Effector memory CD8-positive, alpha-beta T cell (primary cell): ENCODE results near the gene FAM174C.

Experiments used
- ATAC-seq: fragments of 150-1000 bp; cut with Tn5 transposase; replicated peaks from 2 replicates; pipeline ENCODE4 v1.10.0; 2021; ENCODE audit warnings: mild to moderate bottlenecking, moderate library complexity
- DNase-seq, 3 experiments: peaks; one replicate each; pipeline ENCODE4 v3.0.0; 2021
- H3K27ac Mint-ChIP-seq, 2 donors: one replicate each; pipeline ENCODE4 v1.8.0; 2022; ENCODE audit warnings: mild to moderate bottlenecking in 2 of 2, mixed read lengths in 2 of 2, moderate library complexity in 2 of 2
- H3K27me3 Mint-ChIP-seq, 2 donors: one replicate each; pipeline ENCODE4 v1.8.0; 2022; ENCODE audit warnings: mixed read lengths in 2 of 2
- H3K36me3 Mint-ChIP-seq: one replicate; pipeline ENCODE4 v1.8.0; 2022; ENCODE audit warnings: mild to moderate bottlenecking, moderate library complexity, mixed read lengths; ENCODE audit not compliant: insufficient read depth
- H3K4me1 Mint-ChIP-seq, 2 donors: one replicate each; pipeline ENCODE4 v1.8.0; 2022; ENCODE audit warnings: low read depth in 2 of 2, mixed read lengths in 2 of 2
- H3K4me3 Mint-ChIP-seq, 2 donors: one replicate each; pipeline ENCODE4 v1.8.0; 2022; ENCODE audit warnings: mild to moderate bottlenecking in 2 of 2, mixed read lengths in 2 of 2, moderate library complexity in 2 of 2
- H3K9me3 Mint-ChIP-seq, 2 donors: one replicate each; pipeline ENCODE4 v1.8.0; 2022; ENCODE audit warnings: mixed read lengths in 2 of 2
- total RNA-seq, 9 experiments: gene quantifications; one replicate each; lab custom pipeline; 2026; lab: John Stamatoyannopoulos, UW

The FAM174C gene
- total RNA-seq = 13.6 to 54.6 (median 28.1) reads per million in 9 experiments

- ATAC-seq = peak; percentile 81
- H3K36me3 Mint-ChIP-seq = peaks cover 85% of the 10 kb centered on the region
Measured at GRCh38 chr19:1275260-1275975, at the start of gene FAM174C. Gene FAM174C, plus strand, starts transcription at chr19:1275530. Its CDS starts 20 bp downstream, at chr19:1275550.

DNA sequence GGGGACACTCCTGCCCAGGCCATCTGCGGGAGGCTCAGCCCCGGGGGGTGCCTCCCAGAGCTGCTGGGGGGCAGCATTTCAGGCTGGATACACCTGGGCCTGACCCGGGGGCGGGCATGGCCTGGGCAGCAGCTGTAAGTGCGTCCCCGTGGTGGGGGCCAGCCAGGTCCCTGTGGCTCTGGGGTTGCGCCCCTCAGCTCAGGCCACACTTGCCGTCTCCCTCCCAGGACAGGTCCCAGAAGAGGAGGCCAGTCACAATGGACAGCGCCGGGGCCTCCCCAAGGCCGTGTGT, 49.2 kb upstream of the FAM174C start:
- no peaks in the 10 kb centered on the region for H3K27me3 Mint-ChIP-seq
- ATAC-seq (no peak), DNase-seq (no peak)
- peaks cover 10% of the 10 kb centered on the region for H3K36me3 Mint-ChIP-seq
- no peak overlapping the region for H3K27ac Mint-ChIP-seq
- no peak overlapping the region for H3K4me3 Mint-ChIP-seq
- H3K4me1 Mint-ChIP-seq = no peaks in the 10 kb centered on the region
- H3K9me3 Mint-ChIP-seq = no peaks in the 10 kb centered on the region

More at GRCh38 chr19:1275260-1275975, at the start of gene FAM174C:
- no peaks in the 10 kb centered on the region for H3K9me3 Mint-ChIP-seq
- peak; percentile 89 to 94 (median 94) for DNase-seq
- peak within 1 kb of the TSS; percentile 74 to 80 for H3K4me3 Mint-ChIP-seq
- H3K27me3 Mint-ChIP-seq = no peaks in the 10 kb centered on the region
- H3K27ac Mint-ChIP-seq = peak within 1 kb of the TSS; percentile 90 to 97
- H3K4me1 Mint-ChIP-seq = peaks cover 42 to 47% of the 10 kb centered on the region in 2 donors

DNA sequence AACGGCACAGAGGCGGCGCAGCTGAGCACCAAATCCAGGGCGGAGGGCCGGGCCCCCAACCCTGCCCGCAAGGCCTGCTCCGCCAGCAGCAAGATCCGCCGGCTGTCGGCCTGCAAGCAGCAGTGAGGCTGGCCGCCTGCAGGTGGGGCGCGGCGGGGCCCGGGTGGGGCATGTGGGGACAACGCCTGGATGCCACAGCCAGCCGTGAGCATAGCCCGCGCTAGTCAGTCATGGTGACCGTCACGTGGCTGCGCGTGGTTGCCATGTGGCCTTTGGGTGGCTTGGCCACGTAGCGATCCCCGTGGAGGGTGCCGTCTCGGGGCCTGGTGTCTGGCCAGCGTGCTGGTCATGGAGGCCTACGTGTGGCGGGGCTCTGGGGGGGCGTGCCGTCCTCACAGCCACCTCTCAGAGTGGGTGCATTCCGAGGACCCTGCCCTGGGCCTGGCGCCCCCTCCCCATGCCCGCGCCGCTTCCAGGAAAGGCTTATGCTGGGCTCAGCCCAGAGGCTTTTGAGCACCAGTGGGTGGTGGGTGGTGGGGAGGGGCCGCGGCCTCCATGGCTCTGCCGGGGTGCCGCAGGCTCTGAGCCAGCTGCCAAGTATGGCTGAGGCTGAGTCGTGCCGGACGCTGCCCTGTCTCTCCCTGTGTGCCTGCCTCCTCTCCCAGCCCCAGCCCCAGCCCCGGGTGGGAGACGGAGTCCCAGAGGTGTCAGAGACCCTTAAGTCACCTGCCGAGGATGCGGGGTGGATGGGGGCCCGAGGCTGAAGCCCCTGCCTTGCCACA, 48.6 kb upstream of the FAM174C start:
- Mint-ChIP-seq H3K4me3 (no peak overlapping the region), H3K9me3 (no peaks in the 10 kb centered on the region), H3K36me3 (peaks cover 9% of the 10 kb centered on the region), H3K27me3 (no peaks in the 10 kb centered on the region), H3K4me1 (no peaks in the 10 kb centered on the region), H3K27ac (peak overlapping the region in 1 of 2 donors; percentile 44)
- no peak for DNase-seq
- no peak for ATAC-seq

GRCh38 chr19:1227304-1228054, 47.9 kb upstream of the FAM174C start:
- ATAC-seq (no peak), DNase-seq (no peak)
- Mint-ChIP-seq H3K27me3 (no peaks in the 10 kb centered on the region), H3K27ac (peak overlapping the region in 1 of 2 donors; percentile 44), H3K36me3 (peaks cover 9% of the 10 kb centered on the region), H3K4me3 (no peak overlapping the region), H3K4me1 (no peaks in the 10 kb centered on the region), H3K9me3 (no peaks in the 10 kb centered on the region)

GRCh38 chr19:1228161-1228957, 47.0 kb upstream of the FAM174C start:
- ATAC-seq (no peak), DNase-seq (no peak)
- H3K4me1 Mint-ChIP-seq = no peaks in the 10 kb centered on the region
- peaks cover 9% of the 10 kb centered on the region for H3K36me3 Mint-ChIP-seq
- no peak overlapping the region for H3K27ac Mint-ChIP-seq
- no peaks in the 10 kb centered on the region for H3K9me3 Mint-ChIP-seq
- no peak overlapping the region for H3K4me3 Mint-ChIP-seq
- no peaks in the 10 kb centered on the region for H3K27me3 Mint-ChIP-seq

DNA sequence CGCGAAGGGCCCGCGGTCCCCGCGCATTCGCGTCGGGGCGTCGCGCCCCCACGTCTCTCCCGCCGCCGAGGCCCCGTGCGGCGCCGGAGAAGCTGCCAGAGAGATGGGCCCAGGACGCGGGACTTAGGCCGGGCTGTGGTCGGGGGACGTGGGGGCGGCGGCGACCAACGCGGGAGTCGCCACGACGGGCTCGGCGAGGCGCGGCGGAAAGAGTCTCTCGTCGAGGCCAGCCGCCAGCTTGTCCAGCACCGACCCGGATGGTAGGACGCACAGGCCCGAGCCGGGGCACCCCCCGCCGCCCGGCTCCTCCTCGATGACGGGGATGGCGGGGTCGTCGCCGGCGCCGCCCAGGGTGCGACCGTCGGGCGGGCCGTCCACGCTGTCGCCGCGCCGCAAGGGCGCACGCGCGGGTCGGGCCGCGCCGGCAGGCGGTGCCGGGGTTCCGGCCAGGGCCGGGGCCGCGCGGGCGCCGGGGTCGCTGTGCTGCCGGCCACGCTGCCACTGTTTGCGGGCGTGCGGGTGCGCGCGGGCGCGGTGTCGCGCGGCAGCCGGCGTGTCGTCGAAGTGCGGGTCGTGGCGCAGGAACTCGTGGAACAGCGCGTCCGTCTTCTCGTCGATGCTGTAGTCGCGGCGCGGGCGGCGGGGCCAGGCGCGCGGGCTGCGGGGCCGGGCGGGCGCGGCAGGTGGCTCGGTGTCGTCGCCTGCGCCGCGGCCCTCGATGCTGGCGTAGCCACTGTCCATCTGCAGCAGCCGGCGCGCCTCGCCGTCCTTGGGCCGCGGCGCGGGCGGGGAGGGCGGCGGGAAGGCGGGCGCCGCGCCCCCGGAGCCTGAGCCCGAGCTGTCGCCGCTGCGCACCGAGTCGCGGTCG, 46.0 kb upstream of the FAM174C start:
- Mint-ChIP-seq H3K4me1 (no peaks in the 10 kb centered on the region), H3K27ac (no peak overlapping the region), H3K27me3 (no peaks in the 10 kb centered on the region), H3K4me3 (no peak overlapping the region), H3K9me3 (no peaks in the 10 kb centered on the region), H3K36me3 (peaks cover 6% of the 10 kb centered on the region)
- DNase-seq (no peak), ATAC-seq (no peak)

- H3K27ac Mint-ChIP-seq = no peak overlapping the region
- no peak overlapping the region for H3K4me3 Mint-ChIP-seq
- H3K9me3 Mint-ChIP-seq = no peaks in the 10 kb centered on the region
- ATAC-seq (no peak), DNase-seq (no peak)
- no peaks in the 10 kb centered on the region for H3K4me1 Mint-ChIP-seq
- no peaks in the 10 kb centered on the region for H3K27me3 Mint-ChIP-seq
- peaks cover 3% of the 10 kb centered on the region for H3K36me3 Mint-ChIP-seq
Measured at GRCh38 chr19:1229924-1230782, 45.2 kb upstream of the FAM174C start.

DNA sequence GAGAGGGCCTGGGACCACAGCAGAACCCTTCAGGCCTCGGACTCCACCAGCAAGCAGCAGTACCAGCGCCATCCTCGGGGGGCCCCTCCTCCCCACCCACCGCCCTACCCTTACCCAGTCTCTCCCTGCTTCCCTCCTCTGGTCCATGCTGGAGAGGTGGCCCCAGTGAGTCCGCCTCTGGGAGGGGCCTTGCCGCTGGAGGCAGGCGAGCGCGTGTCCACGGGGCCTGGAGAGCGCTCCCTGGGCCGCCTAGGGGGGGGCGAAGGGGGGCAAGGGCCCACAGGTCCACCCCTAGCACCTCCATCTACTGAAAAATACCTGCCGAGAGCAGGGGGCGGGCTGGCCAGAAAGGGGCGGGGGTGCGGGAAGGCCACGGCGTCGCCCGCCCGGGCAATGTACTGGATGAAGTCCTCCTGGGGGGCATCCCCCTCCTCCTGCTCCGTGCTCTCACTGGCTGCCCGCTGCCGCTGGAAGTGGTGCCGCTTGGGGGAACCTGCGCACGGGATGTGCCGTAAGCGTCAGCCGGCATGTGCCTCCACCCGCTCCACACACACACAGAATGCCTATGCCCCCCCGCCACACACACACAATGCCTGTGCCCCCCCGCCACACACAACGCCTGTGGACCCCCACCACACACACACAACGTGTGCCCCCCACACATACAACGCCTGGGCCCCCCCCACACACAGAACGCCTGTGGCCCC, 44.4 kb upstream of the FAM174C start:
- no peak for ATAC-seq
- Mint-ChIP-seq H3K27ac (no peak overlapping the region), H3K9me3 (no peaks in the 10 kb centered on the region), H3K36me3 (peaks cover 3% of the 10 kb centered on the region), H3K4me1 (no peaks in the 10 kb centered on the region), H3K4me3 (no peak overlapping the region), H3K27me3 (no peaks in the 10 kb centered on the region)
- no peak for DNase-seq

DNA sequence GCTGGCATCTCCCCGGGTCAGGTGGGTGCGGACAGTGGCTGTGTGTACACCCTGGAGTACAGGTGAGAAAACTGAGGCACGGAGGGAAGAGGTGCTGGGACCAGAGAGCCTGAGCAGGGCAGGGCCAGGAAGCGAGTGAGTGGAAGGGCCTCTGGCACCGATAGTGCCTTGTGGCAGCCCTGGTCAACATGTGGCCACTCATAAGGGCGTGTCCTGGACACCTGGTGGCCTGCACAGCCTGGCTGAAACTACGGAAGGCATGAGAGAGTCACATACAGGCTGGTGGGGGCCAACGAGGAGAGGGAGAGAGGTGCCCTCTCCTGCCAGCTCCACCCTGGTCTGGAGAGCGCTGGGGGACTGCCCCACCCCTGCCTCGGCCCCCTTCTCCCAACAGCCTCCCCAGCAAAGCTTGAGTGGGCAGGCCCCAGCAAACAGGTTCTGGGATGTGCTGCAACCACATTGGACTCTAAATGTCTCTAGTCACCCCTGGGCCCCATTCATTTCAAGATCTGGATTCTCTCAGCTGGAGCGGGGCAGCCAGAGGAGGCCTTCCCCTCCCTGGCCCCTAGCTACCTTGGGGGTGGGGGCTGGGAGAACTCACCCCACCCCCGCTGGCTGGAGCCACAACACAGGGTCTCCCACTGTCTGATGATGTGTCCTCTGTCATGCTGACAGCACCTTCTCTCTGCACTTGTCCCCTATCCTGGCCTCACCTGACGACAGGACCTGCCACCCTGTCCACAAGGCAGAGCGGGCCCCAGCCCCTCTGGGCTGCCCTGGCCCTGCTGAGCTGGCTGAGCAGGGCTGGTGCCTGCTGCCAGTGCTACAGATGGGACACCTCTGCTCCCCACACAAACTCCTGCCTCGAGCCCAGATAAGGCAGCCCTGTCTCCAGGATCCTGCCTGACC, 43.3 kb upstream of the FAM174C start:
- DNase-seq = no peak
- no peaks in the 10 kb centered on the region for H3K9me3 Mint-ChIP-seq
- no peak for ATAC-seq
- H3K27ac Mint-ChIP-seq = peak overlapping the region in 1 of 2 donors; percentile 75
- H3K4me3 Mint-ChIP-seq = no peak overlapping the region
- H3K27me3 Mint-ChIP-seq = no peaks in the 10 kb centered on the region
- peaks cover 0 to 2% of the 10 kb centered on the region in 2 donors for H3K4me1 Mint-ChIP-seq
- H3K36me3 Mint-ChIP-seq = peaks cover 3% of the 10 kb centered on the region

DNA sequence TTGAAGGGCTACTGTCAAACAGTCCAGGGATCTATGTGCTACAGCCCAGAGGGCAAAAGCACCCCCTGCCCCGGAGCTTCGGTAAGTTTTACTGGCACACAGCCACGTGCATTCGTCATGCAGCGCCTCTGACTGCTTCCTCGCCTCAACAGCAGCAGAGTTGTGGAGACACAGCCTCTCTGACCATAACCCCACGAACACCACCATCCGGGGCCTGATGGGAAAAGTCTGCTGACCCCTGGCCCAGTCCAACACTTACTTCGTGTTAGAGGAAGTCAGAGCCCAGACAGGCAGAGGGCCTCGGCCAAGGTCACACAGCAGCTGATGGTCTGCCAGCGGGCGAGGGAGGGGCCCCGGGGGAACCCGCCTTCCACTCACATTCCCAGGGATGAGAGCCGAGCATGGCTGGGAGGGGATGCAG, 42.7 kb upstream of the FAM174C start:
- peaks cover 3% of the 10 kb centered on the region for H3K36me3 Mint-ChIP-seq

More for the DNA sequence above, 42.7 kb upstream of the FAM174C start:
- Mint-ChIP-seq H3K27me3 (no peaks in the 10 kb centered on the region), H3K27ac (peak overlapping the region in 1 of 2 donors; percentile 75), H3K4me1 (peaks cover 0 to 2% of the 10 kb centered on the region in 2 donors), H3K4me3 (no peak overlapping the region), H3K9me3 (no peaks in the 10 kb centered on the region)
- ATAC-seq (no peak), DNase-seq (no peak)
